Activated T-cell treated with anti-CD3 and anti-CD28 coated beads, Interleukin-2, amount 50 U/mL, for 48 hours (primary cell): ENCODE results near the gene SSR4.
A peak's percentile ranks its signal among the peaks of the same experiment; 100 is the strongest.
"Not testable (repeated sequence)": the region's sequence is repeated elsewhere in the genome, so short reads cannot be mapped to it uniquely, and the experiment has no call there.

ENCODE experiments used
- DNase-seq, 2 experiments: peaks; one replicate each; pipeline ENCODE4 v3.0.0-alpha.2; 2020

SSR4 gene

GRCh38 chrX:153807976-153808375 is 13.5 kb downstream of the SSR4 start:
- no peak for DNase-seq

GRCh38 chrX:153812220-153812619 is 17.8 kb downstream of the SSR4 start:
- DNase-seq: no peak

- DNase-seq: no peak
Measured at GRCh38 chrX:153813161-153813560, 18.7 kb downstream of the SSR4 start.

DNA sequence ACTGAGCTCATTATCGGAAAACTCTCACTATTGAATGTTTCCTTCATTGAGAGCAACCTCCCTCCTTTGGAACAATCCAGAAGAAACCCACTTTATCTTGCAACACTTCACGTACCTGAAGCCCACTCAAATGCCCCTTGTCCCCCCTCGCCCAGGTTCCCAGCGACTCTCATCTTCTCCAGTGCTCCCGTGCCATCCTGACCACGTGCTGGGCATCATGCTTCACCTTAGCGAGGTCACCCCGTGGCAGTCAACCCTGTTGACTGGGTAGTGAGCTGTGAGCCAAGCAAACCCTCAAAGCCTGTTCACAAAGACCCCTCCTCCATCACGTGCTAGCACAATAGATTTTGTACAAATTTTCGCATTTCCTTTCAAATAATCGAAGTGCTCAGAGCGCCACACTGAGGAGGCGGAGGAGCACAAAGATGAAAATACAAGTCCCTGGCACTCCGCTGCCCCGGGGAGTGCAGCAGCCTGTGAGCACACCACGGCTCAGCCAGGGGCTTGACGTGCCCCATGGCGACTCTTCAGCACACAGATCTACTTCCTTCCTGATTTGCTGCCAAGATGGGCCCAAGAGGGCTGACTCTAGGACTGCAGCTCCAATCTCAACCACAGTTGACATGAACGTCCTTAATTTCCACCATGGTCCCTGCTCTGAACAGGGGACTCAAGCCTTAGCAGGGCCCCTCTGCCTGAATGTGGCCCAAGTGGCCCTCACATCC is 20.3 kb downstream of the SSR4 start:
- no peak for DNase-seq

- peak; percentile 53 to 54 for DNase-seq
Measured at GRCh38 chrX:153816831-153817690, 22.6 kb downstream of the SSR4 start.

- not testable (repeated sequence) for DNase-seq
Measured at GRCh38 chrX:153818064-153818463, 23.6 kb downstream of the SSR4 start.

- DNase-seq: peak; percentile 56 to 71
Measured at GRCh38 chrX:153818571-153819383, 24.3 kb downstream of the SSR4 start.

- no peak for DNase-seq
Measured at GRCh38 chrX:153819384-153820040, 25.0 kb downstream of the SSR4 start.

GRCh38 chrX:153820601-153821000 is 26.1 kb downstream of the SSR4 start:
- DNase-seq: no peak

DNA sequence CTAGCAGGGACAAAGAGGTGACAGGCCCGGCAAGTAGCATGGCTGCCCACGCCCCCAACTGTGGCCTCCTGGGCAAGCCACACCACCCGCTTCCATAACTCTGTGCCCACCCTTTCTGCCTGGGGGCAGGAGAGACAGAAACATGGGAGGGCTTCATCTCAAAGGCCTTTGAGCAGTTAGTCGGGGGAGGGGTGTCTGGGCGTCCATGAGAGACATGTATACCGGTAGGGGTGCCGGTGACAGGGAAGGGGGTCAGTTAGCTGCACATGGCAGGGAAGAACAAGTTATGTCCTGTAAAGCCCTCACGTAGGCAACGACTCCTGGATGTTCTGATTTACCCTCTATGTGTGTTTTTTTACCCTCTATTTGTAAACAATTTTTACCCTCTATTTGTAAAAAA is 26.6 kb downstream of the SSR4 start:
- no peak for DNase-seq

GRCh38 chrX:153824348-153824747 is 29.9 kb downstream of the SSR4 start:
- DNase-seq: no peak

DNA sequence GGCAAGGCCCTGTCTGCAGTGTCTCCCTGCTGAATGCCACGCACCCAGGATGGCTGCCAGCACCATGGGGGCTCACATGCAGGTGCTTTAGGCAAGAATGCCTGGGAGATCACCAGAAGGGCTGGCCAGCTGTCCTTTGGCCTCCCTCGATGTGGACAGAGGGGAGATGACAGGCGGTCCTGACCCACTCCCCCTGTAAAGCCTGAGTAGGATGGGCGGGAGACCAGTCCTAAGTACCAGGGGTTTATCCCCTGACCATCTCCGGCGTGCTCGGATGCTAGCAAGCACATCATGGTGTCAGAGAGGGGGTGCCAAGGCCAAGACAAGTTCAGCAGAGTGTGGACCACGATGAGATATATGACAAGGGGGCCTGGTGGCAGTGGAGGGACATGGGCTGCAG is 30.6 kb downstream of the SSR4 start:
- no peak for DNase-seq

GRCh38 chrX:153827016-153827415 is 32.5 kb downstream of the SSR4 start:
- DNase-seq: no peak

GRCh38 chrX:153827903-153828302 is 33.4 kb downstream of the SSR4 start:
- DNase-seq: no peak

GRCh38 chrX:153828308-153828707 is 33.8 kb downstream of the SSR4 start:
- DNase-seq: no peak

DNA sequence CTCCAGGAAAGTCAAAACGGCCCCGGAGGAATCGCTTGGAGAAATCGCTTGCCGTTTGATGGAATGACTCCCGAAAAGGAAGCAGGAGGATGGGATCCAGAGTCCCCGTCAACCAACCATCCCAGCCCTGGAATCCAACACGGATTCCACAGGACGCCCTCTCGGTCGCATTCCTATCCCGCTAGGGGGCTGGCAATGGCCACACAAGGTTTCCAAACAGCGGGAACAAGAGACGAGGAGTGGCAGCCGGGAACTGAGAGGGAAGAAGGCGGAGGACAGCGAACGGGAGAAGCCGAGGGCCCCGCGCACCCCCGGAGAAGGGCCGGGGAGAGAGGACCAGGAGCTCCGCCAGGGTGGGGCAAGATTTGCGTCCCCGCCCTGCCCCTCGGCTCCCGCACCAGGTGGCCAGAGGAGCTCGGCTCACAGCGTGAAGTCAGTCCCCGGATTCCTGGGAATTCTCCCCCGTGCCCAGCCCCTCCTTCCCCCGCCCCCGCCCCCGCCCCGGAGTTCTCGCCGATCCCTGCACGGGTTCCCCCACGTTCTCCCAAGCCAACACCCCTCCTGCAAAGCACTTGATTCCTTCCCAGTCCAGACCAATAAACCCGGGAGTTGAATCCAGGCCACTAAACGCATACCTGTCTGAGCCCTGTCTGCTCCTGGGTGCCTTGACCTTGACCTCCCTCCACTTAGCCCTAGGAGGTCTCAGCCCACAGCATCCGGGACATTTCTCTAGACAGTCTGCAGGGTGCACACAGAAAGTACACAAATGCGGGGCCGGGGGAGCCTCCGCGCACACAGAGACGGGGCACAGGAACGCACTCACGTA is 34.5 kb downstream of the SSR4 start:
- no peak for DNase-seq

DNA sequence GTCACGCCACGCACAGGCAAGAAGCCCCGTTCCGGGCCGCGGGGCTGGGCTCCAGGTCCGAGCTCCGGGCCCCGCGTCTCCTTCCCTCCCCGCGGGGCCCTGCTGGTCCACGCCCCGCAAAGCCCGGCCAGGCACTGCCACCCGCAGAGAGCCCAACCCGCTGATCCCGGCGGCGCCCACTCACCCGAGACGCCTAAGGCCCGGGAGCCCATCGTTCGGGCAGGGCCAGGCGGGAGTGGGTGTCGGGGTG is 35.0 kb downstream of the SSR4 start:
- DNase-seq: no peak

- DNase-seq: no peak
Measured at GRCh38 chrX:153829799-153830639, 35.6 kb downstream of the SSR4 start, which contains the start of gene PDZD4. Gene PDZD4 (minus strand): TSS chrX:153830544. CDS start chrX:153830298, 246 bp downstream.

DNA sequence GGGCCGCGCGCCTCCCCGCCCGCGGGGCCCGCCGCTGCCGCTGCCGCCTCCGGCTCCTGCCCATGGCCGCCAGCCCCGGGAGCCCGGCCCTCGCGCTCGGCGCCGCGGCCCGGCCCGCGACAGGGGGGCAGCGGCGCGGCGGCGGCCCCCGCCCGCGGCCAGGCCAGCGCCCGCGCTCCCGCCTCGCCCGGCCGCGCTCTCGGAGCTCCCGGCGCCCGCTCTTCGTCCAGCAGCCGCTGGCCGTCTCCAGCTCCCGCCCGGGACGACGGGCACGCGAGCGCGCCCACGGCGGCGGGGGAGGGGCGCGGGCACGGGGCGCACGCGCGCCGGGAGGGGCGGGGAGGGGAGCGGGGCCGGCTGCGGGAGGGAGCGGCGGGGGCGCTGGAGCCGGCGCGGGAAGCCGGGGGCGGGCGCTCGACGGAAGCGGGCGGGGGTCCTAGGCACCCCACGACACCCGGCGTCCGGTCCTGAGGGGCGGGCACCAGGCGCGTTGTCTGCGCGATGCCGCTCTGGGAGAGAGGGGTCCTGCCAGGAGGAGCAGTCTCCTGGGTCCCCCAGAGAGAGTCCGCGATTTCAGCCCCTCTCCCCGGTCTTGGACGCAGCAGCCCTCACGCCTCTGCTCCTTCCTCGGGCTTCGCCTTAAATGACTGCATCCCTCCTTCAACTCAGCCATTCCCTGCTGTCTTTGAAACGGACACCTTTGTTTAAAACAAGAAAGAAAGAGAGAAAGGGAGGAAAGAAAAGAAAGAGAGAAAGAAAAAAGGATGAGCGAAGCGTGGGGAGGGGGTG is 36.4 kb downstream of the SSR4 start:
- DNase-seq: no peak

DNA sequence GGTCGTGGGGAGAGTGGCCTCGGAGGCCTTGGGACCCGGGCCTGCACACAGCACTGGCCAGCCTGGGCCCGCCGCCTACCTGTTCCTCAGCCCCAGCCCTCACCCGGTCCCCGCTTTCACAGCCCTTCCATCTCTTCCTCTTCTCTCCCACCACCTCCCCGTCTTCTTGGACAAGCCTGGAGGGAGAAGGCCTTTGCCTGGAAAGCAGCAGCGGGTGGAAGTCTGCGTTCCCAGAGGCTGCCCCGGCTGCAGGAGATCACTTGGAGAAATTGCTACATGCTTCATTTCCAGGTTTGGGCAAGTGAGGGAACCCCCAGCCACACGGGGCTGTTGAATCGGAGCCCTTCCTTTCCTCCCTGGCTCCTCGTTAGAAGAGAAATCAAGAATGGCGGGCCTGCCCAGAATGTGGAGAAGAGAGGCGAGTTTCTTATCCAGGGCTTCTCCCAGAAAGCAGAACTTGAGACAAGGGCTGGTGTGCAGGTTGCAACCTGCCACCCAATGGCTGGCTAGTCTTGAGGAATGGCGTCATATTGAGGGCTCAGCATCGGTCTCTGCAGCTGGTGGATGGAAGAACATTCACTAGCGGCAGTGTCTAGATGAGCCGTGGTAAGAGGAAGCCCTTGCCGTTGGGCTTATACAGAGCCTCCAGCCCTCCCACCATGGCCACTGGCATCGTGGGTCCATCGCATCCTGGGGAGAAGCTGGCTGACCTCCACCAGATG is 37.1 kb downstream of the SSR4 start:
- DNase-seq: no peak
